Prostate gland (tissue), 2 donors: Measurements from ENCODE around the gene GRIK3. TPM values are rescaled to one million over a fixed set of nuclear protein-coding genes. Genes with fewer than 3 reads are reported as not detected.
"Not testable (repeated sequence)": the region's sequence is repeated elsewhere in the genome, so short reads cannot be mapped to it uniquely, and the experiment has no call there.

Experiments
- DNase-seq: peaks from one replicate; pipeline ENCODE4 v3.0.0-alpha.2; 2019; ENCODE audit warnings: low spot score
- H3K27ac ChIP-seq, 2 donors: fragments of 200-600 bp; sonication (generic); 2 replicates each; pipeline ENCODE4 v1.5.1; 2017 to 2019
- H3K27me3 ChIP-seq: fragments of 200-600 bp; sonication (generic); replicated peaks from 2 replicates; pipeline ENCODE4 v1.5.1; 2019; ENCODE audit not compliant: insufficient read depth
- H3K36me3 ChIP-seq, 2 donors: fragments of 200-600 bp; sonication (generic); 1 replicate in 1 of 2; 2 replicates in 1 of 2; pipeline versions ENCODE4 v1.5.1 to v1.8.1; 2017 to 2019
- H3K4me1 ChIP-seq: fragments of 200-600 bp; sonication (generic); replicated peaks from 2 replicates; pipeline ENCODE4 v1.5.1; 2019
- H3K4me3 ChIP-seq, 2 donors: fragments of 200-600 bp; sonication (generic); 2 replicates each; pipeline ENCODE4 v1.5.1; 2017 to 2019
- H3K9me3 ChIP-seq: fragments of 200-600 bp; sonication (generic); 2 replicates; pipeline ENCODE4 v1.5.1; 2017
- CTCF ChIP-seq, 4 experiments: fragments of 200-600 bp in 2 of 4; fragments of 450-650 bp in 2 of 4; sonication (generic) in 2 of 4; IDR thresholded peaks; 1 replicate in 3 of 4; 2 replicates in 1 of 4; pipeline ENCODE4 v1.5.1; 2016 to 2019; ENCODE audit warnings: antibody characterized with exemption in 4 of 4, mild to moderate bottlenecking in 2 of 4, moderate library complexity in 2 of 4
- POLR2A ChIP-seq: fragments of 450-650 bp; IDR thresholded peaks from one replicate; pipeline ENCODE4 v1.6.1; 2016; ENCODE audit warnings: antibody characterized with exemption, mild to moderate bottlenecking
- POLR2AphosphoS5 ChIP-seq: sonication (generic); formaldehyde crosslinking; IDR thresholded peaks from one replicate; pipeline ENCODE4 v1.6.1; 2017; ENCODE audit warnings: antibody characterized with exemption
- WGBS: methylation state at CpG from one replicate; pipeline ENCODE4 v1.1.5; 2018; 5-methylcytosine and 5-hydroxymethylcytosine counted together
- intact Hi-C: fragments of 100-400 bp; cut with DNase I; formaldehyde crosslinking; loops from one replicate; pipeline ENCODE4 v1.14.2; 2022
- total RNA-seq, 2 donors: library from RNA; depleted of rRNA; stranded (reverse); fragments of >200 nt; gene quantifications; one replicate each; pipeline ENCODE4 v1.1.0, GENCODE V29; 2016

The GRIK3 gene
- total RNA-seq, 2 donors from 2014 or later, result 0.36 to 5.9 TPM

GRCh38 chr1:36920371-36920770 lies 113.9 kb downstream of the GRIK3 start:
- H3K27me3 ChIP-seq, result peaks cover 3% of the 10 kb centered on the region
- H3K4me1 ChIP-seq, result no peaks in the 10 kb centered on the region
- intact Hi-C loops, result no loop called here
- H3K27ac ChIP-seq, result no peak overlapping the region
- WGBS, result 78% methylated on average over 3 of the region's 3 CpGs
- H3K9me3 ChIP-seq, result no peaks in the 10 kb centered on the region
- no peak for DNase-seq
- H3K4me3 ChIP-seq, result no peak overlapping the region
- H3K36me3 ChIP-seq, result no peaks in the 10 kb centered on the region
- no peak for TF ChIP-seq CTCF (IDR thresholded peaks at IDR 0.05)
- TF ChIP-seq POLR2AphosphoS5, result no peak
- TF ChIP-seq POLR2A, result no peak

DNA sequence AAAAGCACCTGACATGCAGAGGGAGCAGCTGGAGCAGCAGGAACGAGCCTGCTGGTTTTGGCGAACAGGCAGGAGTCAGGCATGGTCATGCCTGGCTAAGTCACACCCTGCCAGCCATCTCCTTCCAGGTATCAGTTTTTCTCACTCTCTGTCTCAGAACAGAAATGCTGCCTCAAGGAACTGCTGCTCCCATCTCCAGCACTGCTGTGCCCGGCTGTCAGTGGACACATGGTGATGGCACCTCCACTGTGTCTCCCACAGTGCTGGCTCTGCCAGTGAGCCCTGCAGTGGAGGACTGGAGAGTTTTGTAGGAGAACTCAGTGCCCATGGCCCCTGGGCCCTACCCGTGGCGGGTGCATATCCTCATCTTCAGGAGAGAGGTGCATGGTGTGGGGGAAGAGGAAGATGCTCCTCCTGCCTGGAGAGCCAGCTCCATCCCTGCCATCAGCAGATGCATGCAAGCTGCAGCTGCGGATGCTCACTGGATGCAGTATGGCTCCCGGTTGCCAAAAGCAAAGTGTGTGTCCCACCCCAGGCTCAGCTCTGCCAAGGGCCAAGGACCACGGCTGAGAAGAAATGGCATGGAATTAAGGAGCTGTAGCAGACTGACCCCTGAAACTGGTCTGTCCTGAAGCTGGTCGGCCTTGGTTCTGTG lies 114.7 kb downstream of the GRIK3 start:
- Histone ChIP-seq H3K4me3 (no peak overlapping the region), H3K9me3 (no peaks in the 10 kb centered on the region), H3K27me3 (peaks cover 3% of the 10 kb centered on the region), H3K36me3 (no peaks in the 10 kb centered on the region), H3K27ac (no peak overlapping the region), H3K4me1 (no peaks in the 10 kb centered on the region)
- TF ChIP-seq POLR2AphosphoS5 (no peak), POLR2A (no peak), CTCF (IDR thresholded peaks at IDR 0.05) (no peak)
- WGBS, result 72% methylated on average over 9 of the region's 9 CpGs
- intact Hi-C loops, result no loop called here
- no peak for DNase-seq

GRCh38 chr1:36918604-36919003 lies 115.7 kb downstream of the GRIK3 start:
- no peak for DNase-seq
- Histone ChIP-seq H3K27me3 (peaks cover 7% of the 10 kb centered on the region), H3K27ac (no peak overlapping the region)

DNA sequence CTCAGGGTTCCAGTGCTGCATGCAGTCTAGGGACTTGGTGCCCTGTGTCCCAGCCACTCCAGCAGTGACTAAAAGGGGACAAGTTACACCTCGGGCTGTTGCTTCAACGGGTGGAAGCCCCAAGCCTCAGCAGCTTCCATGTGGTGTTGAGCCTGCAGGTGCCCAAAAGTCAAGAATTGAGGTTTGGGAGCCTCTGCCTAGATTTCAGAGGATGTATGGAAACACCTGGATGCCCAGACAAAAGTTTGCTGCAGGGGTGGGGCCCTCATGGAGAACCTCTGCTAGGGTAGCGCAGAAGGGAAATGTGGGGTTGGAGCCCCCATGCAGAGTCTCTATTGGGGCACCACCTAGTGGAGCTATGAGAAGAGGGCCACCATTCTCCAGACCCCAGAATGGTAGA lies 117.8 kb downstream of the GRIK3 start:
- intact Hi-C loops, H3K9me3 ChIP-seq, H3K27ac ChIP-seq, H3K4me3 ChIP-seq, H3K36me3 ChIP-seq, H3K27me3 ChIP-seq, H3K4me1 ChIP-seq, DNase-seq: not testable (repeated sequence)
- WGBS, result 90% methylated on average over 3 of the region's 3 CpGs

More at GRCh38 chr1:36918604-36919003, 115.7 kb downstream of the GRIK3 start:
- Histone ChIP-seq H3K9me3 (no peaks in the 10 kb centered on the region), H3K4me1 (no peaks in the 10 kb centered on the region), H3K36me3 (no peaks in the 10 kb centered on the region), H3K4me3 (no peak overlapping the region)
- intact Hi-C loops, result no loop called here
- 82% methylated on average over 4 of the region's 4 CpGs for WGBS
- TF ChIP-seq POLR2AphosphoS5 (no peak), POLR2A (no peak), CTCF (IDR thresholded peaks at IDR 0.05) (no peak)

GRCh38 chr1:36913484-36914060 lies 120.7 kb downstream of the GRIK3 start:
- DNase-seq, result no peak
- TF ChIP-seq POLR2A (no peak), CTCF (IDR thresholded peaks at IDR 0.05) (no peak), POLR2AphosphoS5 (no peak)

More at GRCh38 chr1:36913484-36914060, 120.7 kb downstream of the GRIK3 start:
- Histone ChIP-seq H3K4me3 (no peak overlapping the region), H3K27ac (no peak overlapping the region), H3K27me3 (peaks cover 6% of the 10 kb centered on the region), H3K9me3 (no peaks in the 10 kb centered on the region), H3K4me1 (no peaks in the 10 kb centered on the region), H3K36me3 (no peaks in the 10 kb centered on the region)
- 19% methylated on average over 4 of the region's 4 CpGs for WGBS
- intact Hi-C loops, result no loop called here
